AG04449 (cell line): ENCODE results near the gene CD164L2.

Source experiments
- CTCF ChIA-PET: fragments of 350-600 bp; formaldehyde crosslinking; extraction: SDS; loops from one replicate; lab custom pipeline; 2021; ENCODE audit warnings: antibody characterized with exemption; lab: Yijun Ruan, JAX
- POLR2A ChIA-PET: fragments of 400-600, 350-600 bp; formaldehyde crosslinking; extraction: SDS; loops from one replicate; lab custom pipeline; 2020; ENCODE audit warnings: antibody characterized with exemption, inconsistent platforms; lab: Yijun Ruan, JAX
- DNase-seq: peaks from one replicate; pipeline ENCODE4 v3.0.0-alpha.2; 2010; ENCODE audit warnings: low read depth, low spot score
- H3K4me3 ChIP-seq: 2 replicates; pipeline ENCODE4 v1.5.1; 2011; ENCODE audit warnings: low read depth, mild to moderate bottlenecking, control low read depth, low read length
- TF ChIP-seq, protein P1 (sequence below): IDR thresholded peaks from one replicate; pipeline ENCODE4 v1.5.1; 2011; ENCODE audit warnings: mild to moderate bottlenecking, moderate library complexity, low read length, control low read depth, inconsistent platforms; ENCODE audit not compliant: insufficient read depth; ENCODE audit errors: missing control alignments

Gene CD164L2

DNA sequence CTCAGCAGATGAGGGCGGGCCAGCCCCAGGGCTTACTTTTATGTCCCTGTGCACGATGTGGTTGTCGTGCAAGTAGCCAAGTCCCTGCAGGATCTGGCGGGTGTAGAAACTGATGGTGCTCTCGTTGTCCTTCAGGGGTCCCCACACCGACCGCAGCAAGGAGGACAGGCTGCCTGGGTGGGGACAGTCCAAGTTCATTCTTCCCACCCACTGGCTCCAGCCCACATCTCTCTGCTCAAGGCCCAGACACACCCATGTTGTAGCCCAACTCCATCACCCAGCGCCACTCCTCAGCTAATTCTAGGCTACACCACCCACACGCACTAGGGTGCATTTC is 23.3 kb downstream of the CD164L2 start:
- no peak for DNase-seq
- TF ChIP-seq, protein P1, sequence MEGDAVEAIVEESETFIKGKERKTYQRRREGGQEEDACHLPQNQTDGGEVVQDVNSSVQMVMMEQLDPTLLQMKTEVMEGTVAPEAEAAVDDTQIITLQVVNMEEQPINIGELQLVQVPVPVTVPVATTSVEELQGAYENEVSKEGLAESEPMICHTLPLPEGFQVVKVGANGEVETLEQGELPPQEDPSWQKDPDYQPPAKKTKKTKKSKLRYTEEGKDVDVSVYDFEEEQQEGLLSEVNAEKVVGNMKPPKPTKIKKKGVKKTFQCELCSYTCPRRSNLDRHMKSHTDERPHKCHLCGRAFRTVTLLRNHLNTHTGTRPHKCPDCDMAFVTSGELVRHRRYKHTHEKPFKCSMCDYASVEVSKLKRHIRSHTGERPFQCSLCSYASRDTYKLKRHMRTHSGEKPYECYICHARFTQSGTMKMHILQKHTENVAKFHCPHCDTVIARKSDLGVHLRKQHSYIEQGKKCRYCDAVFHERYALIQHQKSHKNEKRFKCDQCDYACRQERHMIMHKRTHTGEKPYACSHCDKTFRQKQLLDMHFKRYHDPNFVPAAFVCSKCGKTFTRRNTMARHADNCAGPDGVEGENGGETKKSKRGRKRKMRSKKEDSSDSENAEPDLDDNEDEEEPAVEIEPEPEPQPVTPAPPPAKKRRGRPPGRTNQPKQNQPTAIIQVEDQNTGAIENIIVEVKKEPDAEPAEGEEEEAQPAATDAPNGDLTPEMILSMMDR = no peak
- POLR2A ChIA-PET = no interaction called here
- H3K4me3 ChIP-seq = no peak overlapping the region
- CTCF ChIA-PET = interaction anchor here (1.0 to 12.1 kb wide), 8 partner anchors 6 to 246 kb away, joined by 4 to 187 read pairs (median 42); partner anchors contain the start of genes AHDC1, MAP3K6 and SYTL1

DNA sequence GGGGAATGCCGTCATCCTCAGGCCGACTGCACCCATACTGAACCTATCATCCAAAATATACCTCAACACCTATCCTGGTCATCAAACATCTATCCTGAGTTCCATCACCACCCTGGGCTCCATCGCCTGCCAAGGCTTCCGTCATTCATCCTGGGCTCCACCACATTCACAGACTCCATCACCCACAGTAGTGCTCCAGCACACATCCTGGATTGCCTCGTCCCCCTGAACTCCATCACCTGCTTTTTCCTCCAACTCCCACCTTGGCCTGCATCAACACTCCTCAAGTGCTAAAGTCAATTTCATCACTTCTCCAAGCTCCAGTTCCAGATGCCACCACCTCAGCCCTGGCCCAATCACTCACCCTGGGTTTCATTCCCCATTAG is 24.2 kb downstream of the CD164L2 start:
- CTCF ChIA-PET = interaction anchor here (0.9 to 12.1 kb wide), 18 partner anchors 7 to 304 kb away, joined by 3 to 187 read pairs (median 17); partner anchors contain the start of genes AHDC1, CD164L2, FCN3 and MAP3K6
- TF ChIP-seq, protein P1 = no peak
- DNase-seq = no peak
- no peak overlapping the region for H3K4me3 ChIP-seq
- POLR2A ChIA-PET = no interaction called here

DNA sequence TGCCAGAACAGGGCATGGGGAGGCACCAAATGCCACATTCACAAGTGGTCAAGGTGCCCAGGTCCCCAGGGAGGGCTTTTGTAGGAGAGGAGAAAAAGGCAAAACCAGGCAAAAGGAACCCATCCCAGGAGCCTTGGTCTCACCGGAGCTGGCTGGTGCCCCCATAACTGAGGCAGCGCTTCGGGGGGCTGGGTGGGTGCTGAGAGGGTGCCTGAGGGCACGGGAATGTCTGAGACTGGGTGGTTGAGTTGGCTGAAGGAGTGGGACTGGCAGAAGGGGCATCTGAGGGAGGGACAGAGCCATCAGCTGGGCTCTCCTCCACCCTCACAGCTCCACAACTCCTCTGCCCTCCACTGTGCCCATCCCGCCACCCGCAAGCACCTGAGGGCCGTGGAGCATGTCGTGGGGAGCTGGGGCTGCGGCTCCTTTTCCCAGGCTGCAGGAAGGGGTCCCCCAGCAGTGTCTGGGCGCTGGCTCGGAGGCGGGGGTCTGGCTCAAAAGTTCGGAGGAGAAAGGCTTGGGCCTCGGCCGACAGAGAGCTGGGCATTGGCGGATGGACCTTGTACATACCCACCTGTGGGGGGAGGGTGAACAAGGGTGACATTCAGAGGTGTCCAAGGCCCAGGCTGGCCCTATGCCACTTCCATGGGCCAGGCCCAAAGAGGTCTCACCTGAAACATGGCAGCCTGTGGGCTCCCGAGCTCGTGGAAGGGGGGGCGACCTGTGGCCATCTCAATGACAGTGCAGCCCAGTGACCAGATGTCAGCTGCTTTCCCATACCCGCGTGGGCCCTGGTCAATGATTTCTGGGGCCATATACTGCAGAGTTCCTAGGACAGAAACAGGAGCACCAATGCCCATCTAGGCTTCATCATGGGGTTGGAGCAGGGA is 24.9 kb downstream of the CD164L2 start:
- POLR2A ChIA-PET = no interaction called here
- no peak overlapping the region for H3K4me3 ChIP-seq
- DNase-seq = no peak
- CTCF ChIA-PET = interaction anchor here (0.7 to 12.1 kb wide), 30 partner anchors 8 to 312 kb away, joined by 3 to 187 read pairs (median 8); partner anchors contain the start of genes AHDC1, CD164L2, FCN3 and MAP3K6
- TF ChIP-seq, protein P1 = no peak

DNA sequence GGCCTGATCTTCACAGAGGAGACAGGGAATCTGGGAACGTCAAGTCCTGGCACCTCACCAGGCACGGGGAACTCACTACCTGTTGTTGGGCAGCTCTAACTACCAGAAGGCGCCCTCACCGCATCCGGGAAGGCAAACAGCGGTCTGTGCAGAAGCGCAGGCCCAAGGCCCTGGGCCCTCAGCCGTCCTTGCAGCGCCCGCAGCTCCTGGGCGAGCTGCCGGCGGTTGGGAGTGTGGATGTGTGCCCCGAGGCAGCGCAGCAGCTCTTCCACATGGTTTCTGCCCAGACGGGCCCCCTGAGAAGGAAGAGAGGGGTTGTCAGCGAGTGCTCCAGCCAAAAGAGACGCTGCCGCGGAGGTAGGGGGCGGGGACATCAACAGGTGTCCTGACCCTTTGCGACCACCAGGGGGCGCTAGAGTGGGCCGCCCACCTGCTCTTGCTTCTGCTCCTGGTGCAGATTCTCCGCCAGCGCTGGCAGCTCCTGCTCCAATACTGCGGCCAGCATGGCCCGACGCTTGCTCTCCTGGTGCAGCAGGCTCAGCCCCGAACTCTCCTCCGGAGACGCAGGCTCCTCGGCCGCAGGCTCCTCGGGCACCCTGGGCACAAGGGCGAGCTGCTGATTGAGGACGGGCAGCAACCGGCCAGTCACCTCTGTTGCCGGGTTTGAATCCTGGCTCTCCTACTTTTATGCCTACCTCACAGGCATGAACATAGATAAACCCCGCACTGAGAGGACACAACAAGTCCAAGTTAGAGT is 25.7 kb downstream of the CD164L2 start:
- POLR2A ChIA-PET = no interaction called here
- CTCF ChIA-PET = interaction anchor here (0.5 to 12.1 kb wide), 32 partner anchors 9 to 312 kb away, joined by 3 to 187 read pairs (median 6); partner anchors contain the start of genes AHDC1, CD164L2, FCN3 and MAP3K6
- H3K4me3 ChIP-seq = no peak overlapping the region

DNA sequence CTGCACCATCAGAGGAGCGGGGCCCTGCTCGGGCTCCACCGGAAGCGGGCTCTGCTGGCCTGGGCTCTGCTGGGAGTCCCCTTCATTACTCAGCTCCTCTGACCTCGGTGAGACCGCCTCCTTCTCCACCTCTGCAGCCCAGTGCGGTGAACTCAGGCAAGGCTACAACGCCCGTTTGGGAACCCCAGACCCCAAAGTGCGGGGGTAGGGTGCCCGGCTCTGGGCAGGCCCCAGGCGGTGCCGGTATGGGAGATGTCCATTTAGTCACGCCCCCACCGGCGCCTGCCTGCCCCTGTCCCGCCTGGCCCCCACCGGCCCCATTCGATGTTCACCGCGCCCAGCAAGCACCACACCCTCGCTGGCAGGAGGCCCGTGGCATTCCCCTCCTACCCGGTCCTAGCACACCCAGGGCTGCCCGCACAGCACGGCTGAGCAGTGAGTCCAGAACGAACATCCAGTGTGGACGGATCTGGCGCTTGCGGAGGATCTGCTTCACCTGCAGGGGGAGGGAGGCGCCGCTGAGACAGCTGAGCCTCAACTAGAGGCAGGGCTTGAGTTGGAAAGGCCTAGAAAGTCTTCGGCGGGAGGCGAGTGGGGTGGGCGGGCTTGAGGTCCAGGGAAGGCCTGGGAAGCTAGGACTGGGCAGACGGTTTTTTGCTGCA is 26.4 kb downstream of the CD164L2 start:
- ChIA-PET POLR2A (interaction anchor here (1.1 kb wide), 1 partner anchor 9 kb away, joined by 3 read pairs; no protein-coding TSS in a partner anchor), CTCF (interaction anchor here (0.5 to 12.1 kb wide), 29 partner anchors 8 to 313 kb away, joined by 3 to 187 read pairs (median 8); partner anchors contain the start of genes AHDC1, CD164L2, FCN3 and MAP3K6)
- no peak for DNase-seq
- no peak overlapping the region for H3K4me3 ChIP-seq
- TF ChIP-seq, protein P1 = no peak

More for the DNA sequence above, 25.7 kb downstream of the CD164L2 start:
- TF ChIP-seq, protein P1 = peak; percentile 92
- DNase-seq = no peak
